GM23338 (cell line): Measurements from ENCODE around the gene GNA12.

Experiments
- CREB1 ChIP-seq: fragments of 250-450 bp; sonication (Bioruptor Pico); IDR thresholded peaks from 2 replicates; pipeline ENCODE4 v1.5.0; 2020; ENCODE audit warnings: low read depth, mild to moderate bottlenecking, moderate library complexity
- EZH2 ChIP-seq: fragments of 200-600 bp; sonication (generic); IDR thresholded peaks from one replicate; pipeline ENCODE4 v1.8.0; 2017; ENCODE audit warnings: antibody characterized with exemption, mild to moderate bottlenecking, low read depth; ENCODE audit not compliant: unreplicated experiment
- EZH2phosphoT487 ChIP-seq: fragments of 200-600 bp; sonication (generic); IDR thresholded peaks from one replicate; pipeline ENCODE4 v1.8.1; 2018; ENCODE audit warnings: antibody characterized with exemption; ENCODE audit not compliant: unreplicated experiment
- JUNB ChIP-seq: IDR thresholded peaks from one replicate; pipeline ENCODE4 v1.6.1; 2016; ENCODE audit warnings: antibody characterized with exemption; ENCODE audit not compliant: unreplicated experiment
- POLR2AphosphoS5 ChIP-seq: IDR thresholded peaks from 2 replicates; pipeline ENCODE4 v1.6.1; 2016; ENCODE audit warnings: antibody characterized with exemption, low read depth
- STAT1 ChIP-seq: IDR thresholded peaks from one replicate; pipeline ENCODE4 v1.6.1; 2016; ENCODE audit warnings: antibody characterized with exemption; ENCODE audit not compliant: unreplicated experiment
- TF ChIP-seq, protein P1 (sequence below), 2 experiments: fragments of 200-600 bp in 1 of 2; sonication (generic) in 1 of 2; conservative IDR thresholded peaks; 2 replicates each; pipeline versions ENCODE4 v1.5.1 to v1.6.1; 2016 to 2017; ENCODE audit warnings: antibody characterized with exemption in 2 of 2, low read depth in 2 of 2, mild to moderate bottlenecking in 2 of 2, moderate library complexity in 1 of 2
- TF ChIP-seq, protein P2 (sequence below): IDR thresholded peaks from 2 replicates; pipeline ENCODE4 v1.6.1; 2016; ENCODE audit warnings: antibody characterized with exemption
- TF ChIP-seq, protein P3 (sequence below): IDR thresholded peaks from one replicate; pipeline ENCODE4 v1.6.1; 2018; ENCODE audit warnings: antibody characterized with exemption; ENCODE audit not compliant: unreplicated experiment

DNA sequence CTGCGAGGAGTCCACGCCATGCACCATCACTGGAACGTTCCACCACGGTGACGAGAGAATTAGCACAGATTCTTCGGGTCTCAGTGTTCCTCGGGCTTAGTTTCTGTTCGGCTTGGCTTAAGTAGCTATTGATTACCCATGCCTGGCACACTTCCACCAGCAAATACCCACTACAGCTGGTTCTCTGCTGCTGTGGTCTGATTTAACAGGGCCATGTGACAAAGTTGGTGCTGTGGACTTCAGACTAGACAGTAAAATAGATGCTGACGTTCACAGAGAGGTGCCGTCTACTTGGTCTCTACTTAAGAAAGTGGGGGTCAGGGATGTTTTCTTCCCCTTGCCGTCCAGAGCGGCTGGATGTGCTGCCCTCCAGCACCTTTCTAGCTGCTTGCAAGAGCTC lies 11.6 kb downstream of the GNA12 start:
- TF ChIP-seq, protein P1, sequence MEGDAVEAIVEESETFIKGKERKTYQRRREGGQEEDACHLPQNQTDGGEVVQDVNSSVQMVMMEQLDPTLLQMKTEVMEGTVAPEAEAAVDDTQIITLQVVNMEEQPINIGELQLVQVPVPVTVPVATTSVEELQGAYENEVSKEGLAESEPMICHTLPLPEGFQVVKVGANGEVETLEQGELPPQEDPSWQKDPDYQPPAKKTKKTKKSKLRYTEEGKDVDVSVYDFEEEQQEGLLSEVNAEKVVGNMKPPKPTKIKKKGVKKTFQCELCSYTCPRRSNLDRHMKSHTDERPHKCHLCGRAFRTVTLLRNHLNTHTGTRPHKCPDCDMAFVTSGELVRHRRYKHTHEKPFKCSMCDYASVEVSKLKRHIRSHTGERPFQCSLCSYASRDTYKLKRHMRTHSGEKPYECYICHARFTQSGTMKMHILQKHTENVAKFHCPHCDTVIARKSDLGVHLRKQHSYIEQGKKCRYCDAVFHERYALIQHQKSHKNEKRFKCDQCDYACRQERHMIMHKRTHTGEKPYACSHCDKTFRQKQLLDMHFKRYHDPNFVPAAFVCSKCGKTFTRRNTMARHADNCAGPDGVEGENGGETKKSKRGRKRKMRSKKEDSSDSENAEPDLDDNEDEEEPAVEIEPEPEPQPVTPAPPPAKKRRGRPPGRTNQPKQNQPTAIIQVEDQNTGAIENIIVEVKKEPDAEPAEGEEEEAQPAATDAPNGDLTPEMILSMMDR (conservative IDR thresholded peaks at IDR 0.05; ENCODE audit: low read depth in 2 of 2), result no peak
- no peak for TF ChIP-seq POLR2AphosphoS5
- TF ChIP-seq CREB1 (CRISPR knock-in tag), result no peak
- TF ChIP-seq EZH2, result no peak
- TF ChIP-seq, protein P2, sequence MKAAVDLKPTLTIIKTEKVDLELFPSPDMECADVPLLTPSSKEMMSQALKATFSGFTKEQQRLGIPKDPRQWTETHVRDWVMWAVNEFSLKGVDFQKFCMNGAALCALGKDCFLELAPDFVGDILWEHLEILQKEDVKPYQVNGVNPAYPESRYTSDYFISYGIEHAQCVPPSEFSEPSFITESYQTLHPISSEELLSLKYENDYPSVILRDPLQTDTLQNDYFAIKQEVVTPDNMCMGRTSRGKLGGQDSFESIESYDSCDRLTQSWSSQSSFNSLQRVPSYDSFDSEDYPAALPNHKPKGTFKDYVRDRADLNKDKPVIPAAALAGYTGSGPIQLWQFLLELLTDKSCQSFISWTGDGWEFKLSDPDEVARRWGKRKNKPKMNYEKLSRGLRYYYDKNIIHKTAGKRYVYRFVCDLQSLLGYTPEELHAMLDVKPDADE, result no peak
- TF ChIP-seq EZH2phosphoT487, result no peak
- TF ChIP-seq, protein P3, sequence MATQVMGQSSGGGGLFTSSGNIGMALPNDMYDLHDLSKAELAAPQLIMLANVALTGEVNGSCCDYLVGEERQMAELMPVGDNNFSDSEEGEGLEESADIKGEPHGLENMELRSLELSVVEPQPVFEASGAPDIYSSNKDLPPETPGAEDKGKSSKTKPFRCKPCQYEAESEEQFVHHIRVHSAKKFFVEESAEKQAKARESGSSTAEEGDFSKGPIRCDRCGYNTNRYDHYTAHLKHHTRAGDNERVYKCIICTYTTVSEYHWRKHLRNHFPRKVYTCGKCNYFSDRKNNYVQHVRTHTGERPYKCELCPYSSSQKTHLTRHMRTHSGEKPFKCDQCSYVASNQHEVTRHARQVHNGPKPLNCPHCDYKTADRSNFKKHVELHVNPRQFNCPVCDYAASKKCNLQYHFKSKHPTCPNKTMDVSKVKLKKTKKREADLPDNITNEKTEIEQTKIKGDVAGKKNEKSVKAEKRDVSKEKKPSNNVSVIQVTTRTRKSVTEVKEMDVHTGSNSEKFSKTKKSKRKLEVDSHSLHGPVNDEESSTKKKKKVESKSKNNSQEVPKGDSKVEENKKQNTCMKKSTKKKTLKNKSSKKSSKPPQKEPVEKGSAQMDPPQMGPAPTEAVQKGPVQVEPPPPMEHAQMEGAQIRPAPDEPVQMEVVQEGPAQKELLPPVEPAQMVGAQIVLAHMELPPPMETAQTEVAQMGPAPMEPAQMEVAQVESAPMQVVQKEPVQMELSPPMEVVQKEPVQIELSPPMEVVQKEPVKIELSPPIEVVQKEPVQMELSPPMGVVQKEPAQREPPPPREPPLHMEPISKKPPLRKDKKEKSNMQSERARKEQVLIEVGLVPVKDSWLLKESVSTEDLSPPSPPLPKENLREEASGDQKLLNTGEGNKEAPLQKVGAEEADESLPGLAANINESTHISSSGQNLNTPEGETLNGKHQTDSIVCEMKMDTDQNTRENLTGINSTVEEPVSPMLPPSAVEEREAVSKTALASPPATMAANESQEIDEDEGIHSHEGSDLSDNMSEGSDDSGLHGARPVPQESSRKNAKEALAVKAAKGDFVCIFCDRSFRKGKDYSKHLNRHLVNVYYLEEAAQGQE, result no peak
- TF ChIP-seq JUNB, result no peak
- no peak for TF ChIP-seq STAT1
